Stimulated activated memory B cell treated with anti-CD40 and anti-IgM and Interleukin-4, amounts not matched to agents 10 μg/mL and 1 μg/mL and 100 μg/mL, for 72 hours (primary cell): ENCODE results near the gene OR52B2.

ENCODE experiments used
- ATAC-seq: fragments of 150-1000 bp; cut with Tn5 transposase; 2 replicates; pipeline ENCODE4 v1.10.0; 2021
- H3K27ac Mint-ChIP-seq: one replicate; pipeline ENCODE4 v1.8.0; 2022; ENCODE audit warnings: mild to moderate bottlenecking, mixed read lengths
- H3K27me3 Mint-ChIP-seq: one replicate; pipeline ENCODE4 v1.8.0; 2022; ENCODE audit warnings: mixed read lengths
- H3K36me3 Mint-ChIP-seq: one replicate; pipeline ENCODE4 v1.8.0; 2022; ENCODE audit warnings: mixed read lengths
- H3K4me1 Mint-ChIP-seq: one replicate; pipeline ENCODE4 v1.8.0; 2022; ENCODE audit warnings: mixed read lengths
- H3K4me3 Mint-ChIP-seq: one replicate; pipeline ENCODE4 v1.8.0; 2022; ENCODE audit warnings: mild to moderate bottlenecking, moderate library complexity, mixed read lengths
- H3K9me3 Mint-ChIP-seq: one replicate; pipeline ENCODE4 v1.8.0; 2022; ENCODE audit warnings: mixed read lengths

The OR52B2 gene

DNA sequence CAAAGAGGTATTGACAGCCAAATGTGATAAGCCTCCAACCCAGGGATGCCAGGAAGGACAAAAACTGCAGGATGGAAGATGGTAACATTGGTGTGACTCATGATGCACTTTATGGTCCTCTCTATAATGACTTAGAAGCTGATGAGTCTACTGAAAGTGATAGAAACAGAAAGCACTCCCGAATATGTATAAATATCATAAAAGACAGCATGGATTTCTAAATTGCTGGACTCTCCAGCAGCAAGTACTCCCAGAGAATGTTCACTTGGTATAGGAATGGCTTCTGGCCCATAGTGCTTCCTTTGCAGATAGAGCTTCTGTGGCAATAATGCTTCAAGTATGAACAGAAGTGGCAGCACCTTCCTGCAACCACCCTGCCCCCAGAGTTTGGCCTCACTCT, at the start of gene OR52B2:
OR52B2 (minus strand) TSS at position 101 of the 400 bp plus-strand sequence; CDS start at position 101, 0 bp downstream.
- no peaks in the 10 kb centered on the region for H3K4me1 Mint-ChIP-seq
- no peaks in the 10 kb centered on the region for H3K36me3 Mint-ChIP-seq
- H3K4me3 Mint-ChIP-seq, result no peak within 1 kb of the TSS
- H3K9me3 Mint-ChIP-seq, result no peaks in the 10 kb centered on the region
- H3K27me3 Mint-ChIP-seq, result peaks cover 14% of the 10 kb centered on the region
- ATAC-seq, result no peak
- no peak within 1 kb of the TSS for H3K27ac Mint-ChIP-seq

DNA sequence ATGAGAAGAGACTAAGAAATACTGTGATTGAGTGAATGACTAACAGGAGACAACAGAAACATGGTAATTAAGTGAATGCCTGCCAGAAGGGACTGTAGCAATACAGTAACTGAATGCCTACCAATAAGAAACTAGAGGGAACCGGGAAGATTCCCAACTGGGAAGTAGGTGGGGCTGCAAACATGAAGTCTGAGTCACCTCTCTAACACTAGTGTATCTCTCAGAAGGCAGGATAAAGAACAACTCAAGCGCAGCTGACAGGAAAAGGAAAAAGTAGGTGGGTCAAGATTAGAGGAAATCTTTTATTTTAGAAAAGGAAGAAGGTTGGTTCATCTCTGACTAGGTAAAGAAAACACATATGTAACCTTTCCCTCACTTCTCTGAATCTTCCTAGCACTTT, 49.2 kb upstream of the OR52B2 start:
- H3K27me3 Mint-ChIP-seq, result no peaks in the 10 kb centered on the region
- ATAC-seq, result no peak
- H3K4me3 Mint-ChIP-seq, result no peak overlapping the region
- peaks cover 75% of the 10 kb centered on the region for H3K36me3 Mint-ChIP-seq
- no peak overlapping the region for H3K27ac Mint-ChIP-seq
- H3K4me1 Mint-ChIP-seq, result peaks cover 5% of the 10 kb centered on the region
- no peaks in the 10 kb centered on the region for H3K9me3 Mint-ChIP-seq

DNA sequence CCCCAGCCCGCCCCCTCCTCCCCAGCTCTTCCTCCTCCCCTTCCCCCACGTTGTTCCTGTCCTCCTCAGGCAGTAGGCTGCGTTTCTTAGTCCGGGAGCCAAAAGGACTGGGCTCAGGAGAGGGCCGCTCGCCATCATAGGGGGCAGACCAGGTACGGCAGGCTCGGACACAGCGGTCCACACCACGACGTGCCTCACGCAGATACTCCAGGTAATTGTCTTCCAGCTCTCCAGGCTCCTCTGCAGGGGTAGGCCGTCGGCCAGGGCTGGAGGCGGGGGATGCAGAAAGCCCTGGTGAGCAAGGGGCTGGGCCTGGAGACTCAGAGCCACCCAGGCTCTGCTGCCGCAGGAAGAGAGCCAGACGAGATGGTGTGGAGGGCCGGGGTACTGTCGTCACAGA, 47.6 kb upstream of the OR52B2 start:
- no peak overlapping the region for H3K27ac Mint-ChIP-seq

DNA sequence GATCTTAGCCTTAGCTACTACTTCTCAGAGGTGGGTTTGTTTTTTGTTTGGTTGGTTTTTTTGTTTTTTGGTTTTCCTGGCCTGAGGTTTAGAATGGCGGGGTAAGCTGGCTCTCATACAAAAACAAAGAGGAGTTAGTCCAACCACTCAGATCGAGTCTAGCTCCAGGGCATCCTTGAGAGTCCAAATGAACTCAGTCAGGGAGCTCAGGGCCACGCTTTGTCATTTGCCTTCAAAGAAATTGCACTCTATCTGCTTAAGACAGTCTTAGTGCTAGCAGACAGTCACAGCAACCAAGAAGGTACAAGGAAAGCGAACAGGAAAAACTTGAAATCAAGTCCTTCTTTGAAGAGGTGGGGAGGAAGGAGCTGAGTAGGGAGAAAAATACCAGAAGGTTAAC, 46.4 kb upstream of the OR52B2 start:
- Mint-ChIP-seq H3K4me3 (no peak overlapping the region), H3K36me3 (peaks cover 50% of the 10 kb centered on the region), H3K9me3 (no peaks in the 10 kb centered on the region), H3K27ac (no peak overlapping the region), H3K4me1 (peaks cover 1% of the 10 kb centered on the region), H3K27me3 (no peaks in the 10 kb centered on the region)
- ATAC-seq, result no peak

More for the DNA sequence above, 47.6 kb upstream of the OR52B2 start:
- H3K27me3 Mint-ChIP-seq, result no peaks in the 10 kb centered on the region
- peaks cover 62% of the 10 kb centered on the region for H3K36me3 Mint-ChIP-seq
- H3K4me1 Mint-ChIP-seq, result peaks cover 5% of the 10 kb centered on the region
- no peak overlapping the region for H3K4me3 Mint-ChIP-seq
- no peak for ATAC-seq
- no peaks in the 10 kb centered on the region for H3K9me3 Mint-ChIP-seq

DNA sequence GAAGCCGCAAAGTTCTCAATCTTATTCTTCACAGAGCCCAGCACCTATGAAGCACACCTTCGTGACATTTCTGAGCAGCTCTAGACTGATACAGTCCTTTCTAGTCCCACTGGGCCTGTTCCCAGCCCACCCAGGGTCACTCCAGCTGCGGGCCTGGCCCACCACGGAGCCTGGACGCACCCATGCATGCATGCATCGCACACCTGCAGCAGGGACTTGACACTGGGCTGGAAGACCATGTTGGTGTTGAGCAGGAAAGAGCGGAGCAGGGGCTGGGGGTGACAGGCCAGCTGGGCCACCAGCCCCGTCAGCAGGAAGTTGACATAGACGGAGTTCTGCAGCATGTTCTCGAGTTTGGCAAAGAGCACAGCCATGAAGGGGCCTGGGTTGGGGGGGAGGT, 44.4 kb upstream of the OR52B2 start:
- H3K4me3 Mint-ChIP-seq, result no peak overlapping the region
- no peaks in the 10 kb centered on the region for H3K9me3 Mint-ChIP-seq
- no peaks in the 10 kb centered on the region for H3K4me1 Mint-ChIP-seq
- no peak overlapping the region for H3K27ac Mint-ChIP-seq
- peaks cover 45% of the 10 kb centered on the region for H3K36me3 Mint-ChIP-seq
- no peaks in the 10 kb centered on the region for H3K27me3 Mint-ChIP-seq
- ATAC-seq, result no peak

DNA sequence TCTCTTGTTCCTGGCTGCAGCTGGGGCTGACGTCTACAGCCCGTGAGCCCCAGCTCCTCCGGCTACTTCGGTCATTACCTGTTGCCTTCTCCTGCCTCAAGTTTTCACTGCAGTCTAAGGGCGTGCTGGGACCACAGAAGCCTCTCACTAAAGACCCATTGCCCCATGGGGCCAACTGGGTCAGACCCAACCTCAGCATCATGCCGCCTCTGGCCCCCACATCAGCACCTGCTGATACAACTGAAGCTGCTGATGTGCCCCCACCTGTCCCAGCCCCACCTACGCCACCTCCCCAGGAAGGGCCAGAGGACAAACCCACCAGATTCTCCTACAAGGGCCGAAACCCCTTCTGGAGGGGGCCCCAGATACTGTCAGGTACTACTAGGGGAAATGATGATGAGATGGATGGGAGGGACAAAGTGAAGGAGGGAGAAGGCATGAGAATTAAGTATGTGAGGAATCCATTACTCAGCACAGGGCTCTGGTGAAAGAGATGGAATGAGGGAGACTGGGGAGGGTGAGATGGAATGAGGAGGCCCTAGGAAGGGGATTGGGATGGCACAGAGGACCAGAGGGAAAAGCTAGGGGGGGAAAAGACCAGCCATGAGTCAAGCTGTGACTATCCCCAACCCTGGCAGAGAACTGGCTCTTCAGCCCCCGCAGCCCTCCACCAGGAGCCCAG, 40.3 kb upstream of the OR52B2 start:
- no peaks in the 10 kb centered on the region for H3K9me3 Mint-ChIP-seq

GRCh38 chr11:6209801-6210200, 39.7 kb upstream of the OR52B2 start:
- no peaks in the 10 kb centered on the region for H3K4me1 Mint-ChIP-seq
- H3K27ac Mint-ChIP-seq, result no peak overlapping the region
- no peaks in the 10 kb centered on the region for H3K27me3 Mint-ChIP-seq
- H3K36me3 Mint-ChIP-seq, result peaks cover 28% of the 10 kb centered on the region
- H3K4me3 Mint-ChIP-seq, result no peak overlapping the region
- H3K9me3 Mint-ChIP-seq, result no peaks in the 10 kb centered on the region
- no peak for ATAC-seq

More for the DNA sequence above, 40.3 kb upstream of the OR52B2 start:
- Mint-ChIP-seq H3K4me1 (no peaks in the 10 kb centered on the region), H3K4me3 (no peak overlapping the region), H3K27ac (no peak overlapping the region), H3K27me3 (no peaks in the 10 kb centered on the region), H3K36me3 (peaks cover 27% of the 10 kb centered on the region)
- ATAC-seq, result no peak

GRCh38 chr11:6206456-6207180, 36.5 kb upstream of the OR52B2 start:
- no peaks in the 10 kb centered on the region for H3K27me3 Mint-ChIP-seq
- no peaks in the 10 kb centered on the region for H3K9me3 Mint-ChIP-seq
- H3K27ac Mint-ChIP-seq, result no peak overlapping the region
- ATAC-seq, result no peak
- peaks cover 15% of the 10 kb centered on the region for H3K4me1 Mint-ChIP-seq
- H3K36me3 Mint-ChIP-seq, result peaks cover 39% of the 10 kb centered on the region
- no peak overlapping the region for H3K4me3 Mint-ChIP-seq

DNA sequence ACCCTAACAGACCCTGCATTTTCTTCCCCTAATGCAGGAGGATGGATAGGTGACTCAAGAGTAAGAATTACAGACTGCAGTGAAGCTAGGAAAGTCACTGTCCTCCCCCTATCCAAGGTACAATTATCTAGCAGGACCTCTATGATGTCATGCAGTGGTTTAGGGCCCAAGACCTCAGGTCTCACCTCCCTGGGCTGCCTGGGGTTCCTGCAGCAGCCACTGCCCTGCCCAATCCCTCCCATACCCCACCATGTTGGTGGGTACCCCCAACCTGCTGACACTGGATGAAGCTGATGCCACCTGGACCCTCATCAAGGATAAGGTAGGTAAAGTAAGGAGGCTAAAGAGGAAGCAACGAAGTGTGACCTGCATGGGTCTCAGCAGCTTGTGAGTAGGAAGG, 35.2 kb upstream of the OR52B2 start, which contains the start of gene C11orf42:
C11orf42 (plus strand) TSS at position 192 of the 400 bp plus-strand sequence; CDS start at position 251, 59 bp downstream.
- Mint-ChIP-seq H3K4me3 (no peak within 1 kb of the TSS), H3K36me3 (peaks cover 34% of the 10 kb centered on the region), H3K27me3 (no peaks in the 10 kb centered on the region), H3K4me1 (peaks cover 15% of the 10 kb centered on the region), H3K27ac (no peak within 1 kb of the TSS), H3K9me3 (no peaks in the 10 kb centered on the region)
- no peak for ATAC-seq

- ATAC-seq, result no peak
- H3K36me3 Mint-ChIP-seq, result peaks cover 31% of the 10 kb centered on the region
- H3K4me3 Mint-ChIP-seq, result no peak overlapping the region
- H3K27ac Mint-ChIP-seq, result no peak overlapping the region
- H3K4me1 Mint-ChIP-seq, result peaks cover 15% of the 10 kb centered on the region
- no peaks in the 10 kb centered on the region for H3K9me3 Mint-ChIP-seq
- H3K27me3 Mint-ChIP-seq, result no peaks in the 10 kb centered on the region
These were observed 34.6 kb upstream of the OR52B2 start for GRCh38 chr11:6204706-6205105.

GRCh38 chr11:6203327-6203726, 33.2 kb upstream of the OR52B2 start:
- peaks cover 15% of the 10 kb centered on the region for H3K4me1 Mint-ChIP-seq
- H3K9me3 Mint-ChIP-seq, result no peaks in the 10 kb centered on the region
- ATAC-seq, result no peak
- no peak overlapping the region for H3K27ac Mint-ChIP-seq
- no peaks in the 10 kb centered on the region for H3K27me3 Mint-ChIP-seq
- no peak overlapping the region for H3K4me3 Mint-ChIP-seq
- H3K36me3 Mint-ChIP-seq, result peaks cover 21% of the 10 kb centered on the region

GRCh38 chr11:6202041-6202440, 31.9 kb upstream of the OR52B2 start:
- H3K4me1 Mint-ChIP-seq, result peaks cover 15% of the 10 kb centered on the region
- H3K4me3 Mint-ChIP-seq, result no peak overlapping the region
- peaks cover 21% of the 10 kb centered on the region for H3K36me3 Mint-ChIP-seq
- no peaks in the 10 kb centered on the region for H3K9me3 Mint-ChIP-seq
- H3K27me3 Mint-ChIP-seq, result no peaks in the 10 kb centered on the region
- ATAC-seq, result no peak
- H3K27ac Mint-ChIP-seq, result no peak overlapping the region

DNA sequence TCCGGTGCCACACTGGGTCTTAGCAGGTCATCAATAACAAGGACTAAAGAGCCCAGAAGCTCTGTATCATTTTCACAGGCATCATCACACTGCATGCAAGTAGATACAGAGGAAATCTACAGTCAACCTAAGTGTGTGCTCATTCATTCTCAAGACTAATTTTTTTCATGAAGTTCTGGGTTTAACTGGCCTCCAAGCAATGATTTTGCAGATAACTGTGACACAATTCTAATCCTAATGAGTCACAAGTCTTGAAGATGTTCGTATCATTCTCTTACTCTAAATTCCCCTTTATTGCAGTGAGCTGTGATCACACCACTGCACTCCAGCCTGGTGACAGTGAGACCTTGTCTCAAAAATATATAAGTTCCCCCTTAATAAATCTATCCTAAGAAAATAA, 31.4 kb upstream of the OR52B2 start:
- peaks cover 15% of the 10 kb centered on the region for H3K4me1 Mint-ChIP-seq
- ATAC-seq, result no peak
- H3K27ac Mint-ChIP-seq, result no peak overlapping the region
- H3K27me3 Mint-ChIP-seq, result no peaks in the 10 kb centered on the region
- no peaks in the 10 kb centered on the region for H3K9me3 Mint-ChIP-seq
- no peak overlapping the region for H3K4me3 Mint-ChIP-seq
- peaks cover 21% of the 10 kb centered on the region for H3K36me3 Mint-ChIP-seq

DNA sequence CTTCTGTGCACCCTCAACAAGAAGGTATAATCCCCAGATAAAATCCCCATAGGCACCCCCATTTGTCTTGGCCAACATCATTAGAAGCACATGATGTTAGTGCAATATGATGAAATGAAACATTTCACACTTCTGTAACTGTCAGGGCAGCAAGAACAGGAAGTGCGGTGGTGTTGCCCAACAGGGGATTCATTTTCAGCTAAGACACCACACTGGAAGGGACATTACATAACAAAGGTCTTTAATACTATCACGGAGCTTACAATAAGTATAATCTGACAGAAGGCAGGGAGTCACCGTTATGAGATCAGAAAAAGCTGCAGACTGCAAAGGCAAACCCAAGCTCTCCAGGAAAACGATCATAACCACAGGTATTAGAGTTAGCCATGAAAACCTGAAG, 30.8 kb upstream of the OR52B2 start:
- no peaks in the 10 kb centered on the region for H3K27me3 Mint-ChIP-seq
- H3K27ac Mint-ChIP-seq, result no peak overlapping the region
- ATAC-seq, result no peak
- peaks cover 15% of the 10 kb centered on the region for H3K4me1 Mint-ChIP-seq
- peaks cover 21% of the 10 kb centered on the region for H3K36me3 Mint-ChIP-seq
- H3K4me3 Mint-ChIP-seq, result no peak overlapping the region
- H3K9me3 Mint-ChIP-seq, result no peaks in the 10 kb centered on the region

DNA sequence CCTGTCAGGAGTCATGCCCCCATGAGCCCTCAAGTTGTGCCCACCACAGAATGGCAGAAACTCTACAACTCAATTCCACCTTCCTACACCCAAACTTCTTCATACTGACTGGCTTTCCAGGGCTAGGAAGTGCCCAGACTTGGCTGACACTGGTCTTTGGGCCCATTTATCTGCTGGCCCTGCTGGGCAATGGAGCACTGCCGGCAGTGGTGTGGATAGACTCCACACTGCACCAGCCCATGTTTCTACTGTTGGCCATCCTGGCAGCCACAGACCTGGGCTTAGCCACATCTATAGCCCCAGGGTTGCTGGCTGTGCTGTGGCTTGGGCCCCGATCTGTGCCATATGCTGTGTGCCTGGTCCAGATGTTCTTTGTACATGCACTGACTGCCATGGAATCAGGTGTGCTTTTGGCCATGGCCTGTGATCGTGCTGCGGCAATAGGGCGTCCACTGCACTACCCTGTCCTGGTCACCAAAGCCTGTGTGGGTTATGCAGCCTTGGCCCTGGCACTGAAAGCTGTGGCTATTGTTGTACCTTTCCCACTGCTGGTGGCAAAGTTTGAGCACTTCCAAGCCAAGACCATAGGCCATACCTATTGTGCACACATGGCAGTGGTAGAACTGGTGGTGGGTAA, 29.2 kb upstream of the OR52B2 start, which contains the start of gene OR52W1:
OR52W1 (plus strand) TSS at position 51 of the 637 bp plus-strand sequence; CDS start at position 51, 0 bp downstream.
- peaks cover 11% of the 10 kb centered on the region for H3K36me3 Mint-ChIP-seq
- H3K27ac Mint-ChIP-seq, result no peak within 1 kb of the TSS
- H3K4me1 Mint-ChIP-seq, result peaks cover 13% of the 10 kb centered on the region
- no peak for ATAC-seq
- H3K9me3 Mint-ChIP-seq, result no peaks in the 10 kb centered on the region
- H3K27me3 Mint-ChIP-seq, result no peaks in the 10 kb centered on the region
- no peak within 1 kb of the TSS for H3K4me3 Mint-ChIP-seq
